ENCODE measurements around the gene SH2D3A. TPM values are rescaled to one million over a fixed set of nuclear protein-coding genes. Genes with fewer than 3 reads are reported as not detected.

Gene SH2D3A
- total RNA-seq, 1 experiment from 2014 or later: 17.9 TPM

DNA sequence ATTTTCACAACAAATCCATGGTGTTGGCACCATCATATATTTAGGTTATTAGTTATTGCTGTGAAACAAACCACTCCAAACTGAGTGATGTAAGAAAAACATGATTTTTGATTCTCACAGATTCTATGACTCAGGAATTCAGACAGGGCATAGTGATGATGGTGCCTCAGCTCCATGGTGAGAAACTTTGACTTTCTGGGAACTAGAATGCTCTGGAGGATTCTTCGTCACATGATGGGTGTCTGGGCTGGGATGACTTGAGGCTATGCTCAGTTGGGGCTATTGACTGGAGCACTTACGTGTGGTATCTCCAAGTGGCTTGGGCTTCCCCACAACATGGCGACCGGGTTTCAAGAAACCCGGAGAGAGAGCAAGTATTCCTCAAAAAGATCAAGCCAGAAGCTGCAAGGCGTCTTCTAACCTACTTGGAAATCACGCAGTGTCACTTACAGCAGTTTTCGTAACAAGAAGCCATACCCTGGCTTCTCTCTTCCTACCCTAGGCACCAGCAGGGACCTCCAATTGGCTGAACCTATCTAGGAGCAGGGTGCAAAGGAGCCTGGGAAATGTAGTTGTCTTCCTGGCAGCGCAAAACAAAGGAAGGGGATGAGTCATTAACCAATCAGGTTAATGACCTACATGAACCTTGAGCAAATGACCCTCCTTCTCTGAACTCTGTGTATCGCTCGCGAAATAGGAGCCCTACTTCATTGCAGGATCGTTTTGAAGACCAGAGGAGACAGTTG is 27.6 kb upstream of the SH2D3A start:
- no peak overlapping the region for H2BK12ac ChIP-seq (ENCODE audit: insufficient read length, low read depth, low read length)
- H3K4me2 ChIP-seq (ENCODE audit: insufficient read depth, insufficient read length, low read length): no peak overlapping the region
- H4K20me1 ChIP-seq (ENCODE audit: control insufficient read depth, insufficient read depth, insufficient read length): no peaks in the 10 kb centered on the region
- H3K27ac Mint-ChIP-seq: no peak overlapping the region
- no peak overlapping the region for H3K27ac ChIP-seq (ENCODE audit: insufficient read length, low read depth, low read length)
- peaks cover 24% of the 10 kb centered on the region for H3K9me3 ChIP-seq (ENCODE audit: control insufficient read depth, low read depth, low read length)
- no peak overlapping the region for H4K8ac ChIP-seq (replicated peaks; ENCODE audit: insufficient read length, low read depth, low read length)
- H2AFZ ChIP-seq (ENCODE audit: low read length): no peak overlapping the region
- no peak overlapping the region for H2BK5ac ChIP-seq (ENCODE audit: insufficient read length, low read length)
- no peaks in the 10 kb centered on the region for H3K4me1 Mint-ChIP-seq
- H2BK15ac ChIP-seq (ENCODE audit: low read depth, low read length): no peak overlapping the region
- no peak overlapping the region for H3K18ac ChIP-seq (ENCODE audit: insufficient read length, low read depth, low read length)
- H3K4ac ChIP-seq (ENCODE audit: low read depth, low read length): no peak overlapping the region
- no peak overlapping the region for H2AK5ac ChIP-seq (ENCODE audit: insufficient read length, low read length)
- no peak overlapping the region for H3K9ac ChIP-seq (ENCODE audit: extremely low read depth, insufficient read length, low read length)
- H3K9me3 Mint-ChIP-seq: peaks cover 45 to 75% of the 10 kb centered on the region in 2 experiments
- H3K14ac ChIP-seq (ENCODE audit: insufficient read depth, low read length): no peak overlapping the region
- no peak overlapping the region for H2BK120ac ChIP-seq (ENCODE audit: low read depth, low read length, poor library complexity, severe bottlenecking)
- H3K4me3 Mint-ChIP-seq: no peak overlapping the region
- no peaks in the 10 kb centered on the region for H3K27me3 ChIP-seq (ENCODE audit: insufficient read depth, low read length)
- WGBS (ENCODE audit: extremely low coverage, insufficient read length, low lambda C conversion rate): no CpG with 5 or more reads among the region's 13 CpGs
- no peak overlapping the region for H3K56ac ChIP-seq (ENCODE audit: insufficient read length, low read depth, low read length)
- H3K27me3 Mint-ChIP-seq (ENCODE audit: low read depth): peaks cover 14% of the 10 kb centered on the region
- no peaks in the 10 kb centered on the region for H3K79me1 ChIP-seq (ENCODE audit: insufficient read depth, low read depth, low read length, poor library complexity, severe bottlenecking)
- TF ChIP-seq, protein P1, sequence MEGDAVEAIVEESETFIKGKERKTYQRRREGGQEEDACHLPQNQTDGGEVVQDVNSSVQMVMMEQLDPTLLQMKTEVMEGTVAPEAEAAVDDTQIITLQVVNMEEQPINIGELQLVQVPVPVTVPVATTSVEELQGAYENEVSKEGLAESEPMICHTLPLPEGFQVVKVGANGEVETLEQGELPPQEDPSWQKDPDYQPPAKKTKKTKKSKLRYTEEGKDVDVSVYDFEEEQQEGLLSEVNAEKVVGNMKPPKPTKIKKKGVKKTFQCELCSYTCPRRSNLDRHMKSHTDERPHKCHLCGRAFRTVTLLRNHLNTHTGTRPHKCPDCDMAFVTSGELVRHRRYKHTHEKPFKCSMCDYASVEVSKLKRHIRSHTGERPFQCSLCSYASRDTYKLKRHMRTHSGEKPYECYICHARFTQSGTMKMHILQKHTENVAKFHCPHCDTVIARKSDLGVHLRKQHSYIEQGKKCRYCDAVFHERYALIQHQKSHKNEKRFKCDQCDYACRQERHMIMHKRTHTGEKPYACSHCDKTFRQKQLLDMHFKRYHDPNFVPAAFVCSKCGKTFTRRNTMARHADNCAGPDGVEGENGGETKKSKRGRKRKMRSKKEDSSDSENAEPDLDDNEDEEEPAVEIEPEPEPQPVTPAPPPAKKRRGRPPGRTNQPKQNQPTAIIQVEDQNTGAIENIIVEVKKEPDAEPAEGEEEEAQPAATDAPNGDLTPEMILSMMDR (conservative IDR thresholded peaks at IDR 0.05): no peak
- peak; percentile 52 for DNase-seq
- H3K4me1 ChIP-seq (ENCODE audit: insufficient read depth, low read length): no peaks in the 10 kb centered on the region
- H3T11ph ChIP-seq (ENCODE audit: low read length): no peak overlapping the region
- no peaks in the 10 kb centered on the region for H3K79me2 ChIP-seq (ENCODE audit: insufficient read depth, low read length)
- no peak overlapping the region for H3K23ac ChIP-seq (ENCODE audit: insufficient read length, low read depth, low read length)
- H4K5ac ChIP-seq (ENCODE audit: insufficient read length, low read depth, low read length): no peak overlapping the region
- no peak overlapping the region for H4K91ac ChIP-seq (ENCODE audit: insufficient read length, low read depth, low read length)
- no peak overlapping the region for H2BK20ac ChIP-seq (ENCODE audit: low read depth, low read length, poor library complexity, severe bottlenecking)
- H3K36me3 Mint-ChIP-seq (ENCODE audit: insufficient read depth in 1 of 3, low read depth in 3 of 3): peaks cover 0 to 18% (median 16%) of the 10 kb centered on the region in 3 experiments; a peak in 5 of 7 replicates
- H3K23me2 ChIP-seq (ENCODE audit: insufficient read length, low read depth, low read length, poor library complexity, severe bottlenecking): no peaks in the 10 kb centered on the region
